Stimulated activated CD8-positive, alpha-beta memory T cell treated with anti-CD3 and anti-CD28 coated beads, Interleukin-2, amount 100 ng/mL, for 48 hours (primary cell): ENCODE data around the gene ETS1.

Experiments
- DNase-seq, 2 donors: peaks; one replicate each; pipeline ENCODE4 v3.0.0-alpha.2; 2020; ENCODE audit warnings: low read depth in 2 of 2

Gene ETS1

GRCh38 chr11:128540469-128540868 is 46.9 kb downstream of the ETS1 start:
- no peak for DNase-seq

- no peak for DNase-seq
Observed at GRCh38 chr11:128536506-128536905, 50.9 kb downstream of the ETS1 start.

GRCh38 chr11:128535468-128536457 is 51.6 kb downstream of the ETS1 start:
- DNase-seq, result no peak

- no peak for DNase-seq
Observed at GRCh38 chr11:128533472-128533871, 53.9 kb downstream of the ETS1 start.

- no peak for DNase-seq
Observed at GRCh38 chr11:128532572-128533091, 54.7 kb downstream of the ETS1 start.

GRCh38 chr11:128532016-128532571 is 55.3 kb downstream of the ETS1 start:
- DNase-seq, result no peak

GRCh38 chr11:128531588-128531987 is 55.8 kb downstream of the ETS1 start:
- no peak for DNase-seq

- DNase-seq, result no peak
Observed at GRCh38 chr11:128530118-128531074, 57.0 kb downstream of the ETS1 start.

GRCh38 chr11:128528294-128528693 is 59.1 kb downstream of the ETS1 start:
- no peak for DNase-seq

GRCh38 chr11:128527046-128527445 is 60.3 kb downstream of the ETS1 start:
- no peak for DNase-seq

GRCh38 chr11:128525411-128526243 is 61.7 kb downstream of the ETS1 start:
- no peak for DNase-seq

- no peak for DNase-seq
Observed at GRCh38 chr11:128524172-128524571, 63.2 kb downstream of the ETS1 start.

- DNase-seq, result no peak
Observed at GRCh38 chr11:128523641-128524040, 63.7 kb downstream of the ETS1 start.

- peak in 1 of 2 donors; percentile 61 for DNase-seq
Observed at GRCh38 chr11:128522943-128523518, 64.3 kb downstream of the ETS1 start.

- peak; percentile 82 to 89 for DNase-seq
Observed at GRCh38 chr11:128522055-128522942, 65.1 kb downstream of the ETS1 start.

GRCh38 chr11:128521682-128522054 is 65.7 kb downstream of the ETS1 start:
- no peak for DNase-seq

- no peak for DNase-seq
Observed at GRCh38 chr11:128520888-128521681, 66.3 kb downstream of the ETS1 start.

GRCh38 chr11:128520206-128520887 is 67.0 kb downstream of the ETS1 start:
- no peak for DNase-seq
